Transverse colon (tissue), 4 donors: ENCODE results near the gene PAQR5. TPM values are rescaled to one million over a fixed set of nuclear protein-coding genes. Genes with fewer than 3 reads are reported as not detected.

Experiments used
- DNase-seq: peaks from one replicate; pipeline ENCODE4 v3.0.0-alpha.2; 2019
- H3K27ac ChIP-seq, 4 donors: fragments of 200-600 bp; sonication (generic); 2 replicates each; pipeline ENCODE4 v1.5.1; 2016 to 2018; ENCODE audit warnings: inconsistent platforms in 4 of 4
- H3K27me3 ChIP-seq: fragments of 200-600 bp; sonication (generic); 2 replicates; pipeline ENCODE4 v1.5.1; 2017; ENCODE audit warnings: inconsistent platforms
- H3K36me3 ChIP-seq, 4 donors: fragments of 200-600 bp; sonication (generic); 2 replicates each; pipeline ENCODE4 v1.5.1; 2017 to 2019; ENCODE audit warnings: inconsistent platforms in 4 of 4
- H3K4me1 ChIP-seq, 4 donors: fragments of 200-600 bp; sonication (generic); 2 replicates each; pipeline ENCODE4 v1.5.1; 2017 to 2020; ENCODE audit warnings: inconsistent platforms in 4 of 4
- H3K4me3 ChIP-seq, 4 donors: fragments of 200-600 bp; sonication (generic); 1 replicate in 1 of 4; 2 replicates in 3 of 4; pipeline versions ENCODE4 v1.5.1 to v1.6.1; 2017 to 2019; ENCODE audit warnings: inconsistent platforms in 4 of 4
- H3K9me3 ChIP-seq, 2 donors: fragments of 200-600 bp; sonication (generic); 2 replicates each; pipeline ENCODE4 v1.5.1; 2017 to 2019; ENCODE audit warnings: inconsistent platforms in 2 of 2
- CTCF ChIP-seq, 5 experiments: fragments of 200-600 bp in 3 of 5; fragments of 450-650 bp in 2 of 5; sonication (generic) in 3 of 5; IDR thresholded peaks; 1 replicate in 2 of 5; 2 replicates in 3 of 5; pipeline ENCODE4 v1.5.1; 2016 to 2017; ENCODE audit warnings: antibody characterized with exemption in 5 of 5, inconsistent platforms in 3 of 5, mild to moderate bottlenecking in 2 of 5, moderate library complexity in 1 of 5
- EP300 ChIP-seq: sonication (generic); formaldehyde crosslinking; IDR thresholded peaks from one replicate; pipeline ENCODE4 v1.6.1; 2017; ENCODE audit warnings: antibody characterized with exemption, low read depth
- POLR2A ChIP-seq: fragments of 450-650 bp; IDR thresholded peaks from one replicate; pipeline ENCODE4 v1.6.1; 2016; ENCODE audit warnings: antibody characterized with exemption, mild to moderate bottlenecking, moderate library complexity
- POLR2AphosphoS5 ChIP-seq, 3 donors: sonication (generic); formaldehyde crosslinking; IDR thresholded peaks; one replicate each; pipeline ENCODE4 v1.6.1; 2016; ENCODE audit warnings: antibody characterized with exemption in 3 of 3
- WGBS, 2 donors: methylation state at CpG; one replicate each; pipeline ENCODE4 v1.1.5; 2018; ENCODE audit warnings: low coverage in 1 of 2; 5-methylcytosine and 5-hydroxymethylcytosine counted together
- in situ Hi-C, 4 donors: fragments of 200-750 bp; cut with MboI; loops; one replicate each; pipeline versions ENCODE4 v1.15.0 to v1.15.1; 2017; ENCODE audit warnings: low sequenced_read_pairs in 3 of 4, low pct_ligation_motif_present in 1 of 4, low pct_unique_long_range_greater_than_20kb in 1 of 4
- intact Hi-C: fragments of 100-400 bp; cut with DNase I; formaldehyde crosslinking; loops from one replicate; pipeline ENCODE4 v1.15.1; 2023; ENCODE audit warnings: low total_unique reads
- total RNA-seq, 4 donors: library from RNA; depleted of rRNA; stranded (reverse); fragments of >200 nt; gene quantifications; one replicate each; pipeline ENCODE4 v1.1.0, GENCODE V29; 2016

Gene PAQR5
- total RNA-seq, 4 donors from 2014 or later = 21.1 to 80.0 (median 48.9) TPM

- Histone ChIP-seq H3K4me1 (peaks cover 0 to 14% (median 9%) of the 10 kb centered on the region in 4 donors), H3K9me3 (no peaks in the 10 kb centered on the region), H3K27me3 (no peaks in the 10 kb centered on the region), H3K4me3 (no peak overlapping the region), H3K27ac (no peak overlapping the region), H3K36me3 (no peaks in the 10 kb centered on the region)
- DNase-seq = no peak
- TF ChIP-seq POLR2A = no peak
- in situ Hi-C loops (no loop called here), intact Hi-C loops (no loop called here)
Observed at GRCh38 chr15:69417581-69417980, 118.9 kb downstream of the PAQR5 start.

GRCh38 chr15:69421498-69421897 is 122.8 kb downstream of the PAQR5 start:
- TF ChIP-seq POLR2A (no peak), CTCF (IDR thresholded peaks at IDR 0.05) (no peak), EP300 (no peak), POLR2AphosphoS5 (IDR thresholded peaks at IDR 0.05) (no peak)
- H3K4me3 ChIP-seq = no peak overlapping the region
- intact Hi-C loops (no loop called here), in situ Hi-C loops (no loop called here)
- DNase-seq = no peak
- H3K27me3 ChIP-seq = no peaks in the 10 kb centered on the region
- H3K27ac ChIP-seq = no peak overlapping the region
- H3K4me1 ChIP-seq = no peaks in the 10 kb centered on the region
- no peaks in the 10 kb centered on the region for H3K9me3 ChIP-seq
- peaks cover 0 to 3% (median under 1%) of the 10 kb centered on the region in 4 donors for H3K36me3 ChIP-seq

DNA sequence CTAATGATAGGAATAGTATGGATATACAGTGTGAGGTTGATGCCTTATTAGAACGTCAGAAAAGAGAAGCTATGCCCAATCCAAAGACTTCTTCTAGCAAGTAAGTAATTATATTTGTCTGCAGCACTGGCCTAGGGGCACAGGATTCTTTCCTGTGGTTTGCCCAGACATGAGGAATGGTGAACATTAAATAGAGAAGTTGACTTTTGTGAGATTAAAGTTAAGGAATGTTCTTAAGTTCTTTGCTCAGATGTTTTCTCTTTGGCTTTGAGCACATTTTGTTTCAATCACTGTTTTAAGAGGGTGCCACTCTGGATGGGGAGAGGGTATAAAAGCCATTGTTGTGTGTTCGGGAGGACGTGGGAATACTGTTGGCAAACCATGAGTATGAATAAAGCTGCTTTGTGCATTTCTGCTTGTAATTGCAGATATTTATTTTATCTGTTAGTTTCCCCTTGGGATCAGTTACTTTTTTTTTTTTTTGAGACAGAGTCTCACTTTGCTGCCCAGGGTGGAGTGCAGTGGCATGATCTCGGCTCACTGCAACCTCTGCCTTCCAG is 123.7 kb downstream of the PAQR5 start:
- TF ChIP-seq EP300 (no peak), POLR2AphosphoS5 (IDR thresholded peaks at IDR 0.05) (no peak)
- Histone ChIP-seq H3K27me3 (no peaks in the 10 kb centered on the region), H3K4me1 (no peaks in the 10 kb centered on the region), H3K9me3 (no peaks in the 10 kb centered on the region), H3K4me3 (no peak overlapping the region), H3K36me3 (peaks cover 0 to 7% (median 1%) of the 10 kb centered on the region in 4 donors), H3K27ac (no peak overlapping the region)
- intact Hi-C loops = no loop called here
- in situ Hi-C loops = no loop called here
- no peak for DNase-seq
- WGBS, 2 donors = 92 to 93% methylated on average over 3 to 4 of the region's 4 CpGs

DNA sequence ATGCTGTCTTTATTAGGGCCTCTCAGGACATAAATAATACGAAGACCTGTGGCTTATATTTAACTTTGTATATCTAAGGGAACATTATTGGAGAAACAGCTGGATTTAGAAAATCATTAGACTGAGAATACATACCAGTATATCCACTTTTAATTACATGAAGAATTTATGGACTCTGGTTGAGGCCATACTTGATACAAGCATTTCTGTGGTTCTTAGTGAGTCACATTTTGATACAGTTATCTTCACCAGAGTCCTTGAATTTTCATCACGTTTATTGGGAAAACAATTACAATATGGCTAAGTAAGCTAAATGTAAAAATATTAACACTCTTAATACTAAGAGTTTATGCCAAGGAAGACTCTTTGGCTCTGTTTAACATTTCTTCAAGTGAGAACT is 125.3 kb downstream of the PAQR5 start:
- no peaks in the 10 kb centered on the region for H3K27me3 ChIP-seq
- in situ Hi-C loops (no loop called here), intact Hi-C loops (no loop called here)
- H3K4me1 ChIP-seq = no peaks in the 10 kb centered on the region
- no peak for TF ChIP-seq CTCF (IDR thresholded peaks at IDR 0.05)
- TF ChIP-seq EP300 = no peak
- no peak for TF ChIP-seq POLR2A
- TF ChIP-seq POLR2AphosphoS5 (IDR thresholded peaks at IDR 0.05) = no peak
- H3K36me3 ChIP-seq = peaks cover 0 to 7% (median 1%) of the 10 kb centered on the region in 4 donors
- no peaks in the 10 kb centered on the region for H3K9me3 ChIP-seq
- H3K4me3 ChIP-seq = no peak overlapping the region
- DNase-seq = no peak
- WGBS, 2 donors = 88 to 94% methylated on average over 2 of the region's 2 CpGs
- no peak overlapping the region for H3K27ac ChIP-seq

DNA sequence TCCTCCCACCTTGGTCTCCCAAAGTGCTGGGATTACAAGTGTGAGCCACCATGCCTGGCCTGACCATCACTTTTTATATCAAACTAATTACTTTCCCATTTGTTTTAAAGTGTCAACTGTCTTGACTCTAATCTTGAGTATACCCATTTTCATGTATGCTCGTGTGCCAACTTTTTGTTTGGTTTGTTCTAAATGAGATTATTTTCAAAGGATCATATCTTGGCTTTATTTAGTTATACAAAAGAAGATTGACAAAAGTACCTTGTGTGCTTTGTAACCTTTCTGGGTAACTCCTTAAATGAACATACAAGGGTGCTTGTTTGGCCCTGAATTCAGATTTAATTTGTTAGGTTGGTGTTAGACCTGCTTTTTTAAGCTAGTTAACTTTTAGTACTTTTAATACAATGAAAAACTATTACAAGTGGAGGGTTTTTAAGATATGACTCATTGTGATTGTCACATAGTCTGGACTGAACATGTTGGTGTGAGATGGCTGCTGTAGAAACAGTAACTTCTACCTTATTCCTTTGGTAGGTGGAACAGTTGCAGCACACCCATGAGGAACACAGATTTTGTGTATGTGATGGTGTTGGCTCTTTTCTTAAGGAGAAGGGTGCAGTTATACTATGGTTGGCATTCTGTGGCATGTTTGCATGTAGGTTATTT is 126.2 kb downstream of the PAQR5 start:
- no peak for TF ChIP-seq POLR2AphosphoS5 (IDR thresholded peaks at IDR 0.05)
- TF ChIP-seq CTCF (IDR thresholded peaks at IDR 0.05) = no peak
- no peak for TF ChIP-seq EP300
- no peak for TF ChIP-seq POLR2A
- Histone ChIP-seq H3K4me3 (no peak overlapping the region), H3K4me1 (no peaks in the 10 kb centered on the region), H3K27me3 (no peaks in the 10 kb centered on the region), H3K27ac (no peak overlapping the region), H3K36me3 (peaks cover 0 to 7% (median 1%) of the 10 kb centered on the region in 4 donors), H3K9me3 (no peaks in the 10 kb centered on the region)
- DNase-seq = no peak
- intact Hi-C loops (no loop called here), in situ Hi-C loops (no loop called here)
- WGBS, 2 donors = 85 to 87% methylated on average over 1 of the region's 1 CpG
